RWPE2 (cell line): Measurements from ENCODE around the gene EEF1AKMT1.

Experiments used
- ATAC-seq: fragments of 200-7000 bp; cut with Tn5 transposase; 3 replicates; pipeline ENCODE4 v1.9.1; 2021; ENCODE audit warnings: low read depth
- DNase-seq: peaks from one replicate; pipeline ENCODE4 v3.0.0-alpha.2; 2020; ENCODE audit warnings: low spot score
- H3K27ac ChIP-seq: fragments of 450-650 bp; 2 replicates; pipeline ENCODE4 v1.5.1; 2017; ENCODE audit warnings: mild to moderate bottlenecking; ENCODE audit not compliant: poor library complexity, severe bottlenecking
- H3K27me3 ChIP-seq: fragments of 250-450 bp; sonication (Bioruptor Pico); 2 replicates; pipeline ENCODE4 v1.5.1; 2021; ENCODE audit warnings: mild to moderate bottlenecking, moderate library complexity; ENCODE audit not compliant: insufficient read depth, poor library complexity, severe bottlenecking
- H3K36me3 ChIP-seq: fragments of 250-450 bp; sonication (Bioruptor Pico); 2 replicates; pipeline ENCODE4 v1.5.1; 2020; ENCODE audit warnings: low read depth, mild to moderate bottlenecking, moderate library complexity
- H3K4me1 ChIP-seq: fragments of 250-450 bp; sonication (Bioruptor Pico); 2 replicates; pipeline ENCODE4 v1.5.1; 2021; ENCODE audit warnings: mild to moderate bottlenecking, moderate library complexity; ENCODE audit not compliant: insufficient read depth, poor library complexity, severe bottlenecking
- H3K4me3 ChIP-seq: fragments of 250-450 bp; sonication (Bioruptor Pico); 2 replicates; pipeline ENCODE4 v1.5.1; 2021; ENCODE audit warnings: mild to moderate bottlenecking, moderate library complexity; ENCODE audit not compliant: severe bottlenecking
- H3K9me3 ChIP-seq: fragments of 250-450 bp; sonication (Bioruptor Pico); 2 replicates; pipeline ENCODE4 v1.5.1; 2021; ENCODE audit warnings: mild to moderate bottlenecking, moderate library complexity; ENCODE audit not compliant: severe bottlenecking
- CTCF ChIP-seq: fragments of 450-650 bp; IDR thresholded peaks from one replicate; pipeline ENCODE4 v1.5.1; 2017; ENCODE audit warnings: mild to moderate bottlenecking, moderate library complexity; ENCODE audit not compliant: poor library complexity, severe bottlenecking

Gene EEF1AKMT1

DNA sequence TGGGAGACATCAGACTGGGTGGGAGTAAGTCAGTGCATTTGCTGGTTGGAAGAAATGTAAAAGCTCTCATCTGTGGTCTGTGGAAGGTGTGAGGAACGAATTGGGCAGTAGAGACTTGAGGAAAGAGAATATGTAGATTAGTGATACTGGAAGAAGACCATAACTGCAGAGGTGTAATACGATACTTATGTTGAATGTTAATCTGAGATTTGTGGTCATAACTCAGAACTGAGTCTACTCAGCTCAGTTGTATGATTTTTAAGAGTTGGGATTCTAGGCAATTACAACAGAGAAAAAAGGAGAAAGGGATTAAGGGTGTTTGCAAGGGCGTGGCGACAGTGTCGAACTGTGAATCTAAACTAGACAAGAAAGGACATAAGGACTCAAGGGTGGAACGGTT, 73.5 kb downstream of the EEF1AKMT1 start:
- DNase-seq (no peak), ATAC-seq (no peak)
- H3K27me3 ChIP-seq = no peaks in the 10 kb centered on the region
- H3K4me1 ChIP-seq = no peaks in the 10 kb centered on the region
- no peaks in the 10 kb centered on the region for H3K36me3 ChIP-seq
- H3K4me3 ChIP-seq = no peak overlapping the region
- no peak overlapping the region for H3K27ac ChIP-seq
- TF ChIP-seq CTCF = no peak
- no peaks in the 10 kb centered on the region for H3K9me3 ChIP-seq

- no peak for DNase-seq
- no peaks in the 10 kb centered on the region for H3K4me1 ChIP-seq
- no peak overlapping the region for H3K4me3 ChIP-seq
- no peaks in the 10 kb centered on the region for H3K27me3 ChIP-seq
- H3K36me3 ChIP-seq = no peaks in the 10 kb centered on the region
- no peak for TF ChIP-seq CTCF
- ATAC-seq = no peak
- no peaks in the 10 kb centered on the region for H3K9me3 ChIP-seq
- H3K27ac ChIP-seq = no peak overlapping the region
Observed at GRCh38 chr13:20699715-20700114, 74.0 kb downstream of the EEF1AKMT1 start.

GRCh38 chr13:20696073-20696472, 77.7 kb downstream of the EEF1AKMT1 start:
- no peaks in the 10 kb centered on the region for H3K36me3 ChIP-seq
- no peaks in the 10 kb centered on the region for H3K27me3 ChIP-seq
- ATAC-seq = no peak
- no peaks in the 10 kb centered on the region for H3K9me3 ChIP-seq
- DNase-seq = no peak
- no peak overlapping the region for H3K4me3 ChIP-seq
- TF ChIP-seq CTCF = no peak
- H3K4me1 ChIP-seq = no peaks in the 10 kb centered on the region
- no peak overlapping the region for H3K27ac ChIP-seq

- H3K9me3 ChIP-seq = no peaks in the 10 kb centered on the region
- H3K27ac ChIP-seq = no peak overlapping the region
- no peaks in the 10 kb centered on the region for H3K36me3 ChIP-seq
- no peaks in the 10 kb centered on the region for H3K27me3 ChIP-seq
- ATAC-seq (no peak), DNase-seq (no peak)
- no peak overlapping the region for H3K4me3 ChIP-seq
- no peaks in the 10 kb centered on the region for H3K4me1 ChIP-seq
- TF ChIP-seq CTCF = no peak
Observed at GRCh38 chr13:20691616-20692015, 82.1 kb downstream of the EEF1AKMT1 start.

- H3K27me3 ChIP-seq = no peaks in the 10 kb centered on the region
- no peak for DNase-seq
Observed at GRCh38 chr13:20689291-20689690, 84.5 kb downstream of the EEF1AKMT1 start.

More at GRCh38 chr13:20689291-20689690, 84.5 kb downstream of the EEF1AKMT1 start:
- no peaks in the 10 kb centered on the region for H3K9me3 ChIP-seq
- H3K27ac ChIP-seq = no peak overlapping the region
- H3K4me3 ChIP-seq = no peak overlapping the region
- no peaks in the 10 kb centered on the region for H3K4me1 ChIP-seq
- no peak for ATAC-seq
- TF ChIP-seq CTCF = no peak
- no peaks in the 10 kb centered on the region for H3K36me3 ChIP-seq
